ENCODE data around the gene BLOC1S5.

BLOC1S5 gene

GRCh38 chr6:8082572-8082953 lies 18.4 kb upstream of the BLOC1S5 start:
- DNase-seq (ENCODE audit: low read depth in 2 of 2, low spot score in 1 of 2), result no peak

- DNase-seq (ENCODE audit: low read depth in 2 of 2, low spot score in 1 of 2), result no peak
These were observed 16.4 kb upstream of the BLOC1S5 start for GRCh38 chr6:8080362-8081151.

DNA sequence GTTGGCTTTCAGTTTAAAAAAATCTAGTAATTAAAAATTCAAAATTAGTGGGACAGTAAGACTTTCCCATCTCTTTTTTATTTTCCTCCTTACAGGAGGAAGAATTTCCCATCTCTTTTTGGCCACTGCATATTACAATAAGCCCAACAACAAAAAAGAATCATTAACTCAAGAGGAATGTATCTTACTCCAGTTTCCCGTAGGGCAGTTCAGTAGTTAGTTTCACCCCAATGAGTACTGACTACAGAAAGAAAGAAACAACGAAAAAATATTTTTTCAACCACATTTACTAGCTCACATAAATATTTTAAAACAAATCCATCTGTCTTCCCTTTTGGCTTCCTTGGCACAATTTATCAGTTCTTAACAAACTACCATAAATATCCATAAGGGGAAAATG lies 14.9 kb upstream of the BLOC1S5 start:
- DNase-seq (ENCODE audit: low read depth in 2 of 2, low spot score in 1 of 2), result no peak

- no peak for DNase-seq (ENCODE audit: low read depth in 2 of 2, low spot score in 1 of 2)
These were observed 13.8 kb upstream of the BLOC1S5 start for GRCh38 chr6:8077991-8078390.

GRCh38 chr6:8075704-8076103 lies 11.5 kb upstream of the BLOC1S5 start:
- no peak for DNase-seq (ENCODE audit: low read depth in 2 of 2, low spot score in 1 of 2)

DNA sequence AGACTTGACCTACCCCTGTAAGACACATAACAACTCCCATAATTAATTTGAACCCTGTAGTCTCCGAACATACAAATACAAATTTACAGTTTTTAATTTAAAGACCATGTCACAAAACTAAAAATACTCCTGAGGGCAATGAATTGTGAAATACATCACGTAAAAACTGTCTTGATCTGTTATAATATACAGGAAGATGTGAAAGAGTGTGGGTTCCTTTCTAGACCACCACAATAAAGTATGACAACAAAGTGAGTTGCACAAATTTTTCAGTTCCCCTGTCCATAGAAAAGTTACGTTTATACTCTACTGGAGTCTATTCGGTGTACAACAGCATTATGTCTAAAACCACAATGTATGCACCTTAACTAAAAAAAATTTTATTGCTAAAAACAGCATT lies 11.0 kb upstream of the BLOC1S5 start:
- DNase-seq (ENCODE audit: low read depth in 2 of 2, low spot score in 1 of 2), result no peak

DNA sequence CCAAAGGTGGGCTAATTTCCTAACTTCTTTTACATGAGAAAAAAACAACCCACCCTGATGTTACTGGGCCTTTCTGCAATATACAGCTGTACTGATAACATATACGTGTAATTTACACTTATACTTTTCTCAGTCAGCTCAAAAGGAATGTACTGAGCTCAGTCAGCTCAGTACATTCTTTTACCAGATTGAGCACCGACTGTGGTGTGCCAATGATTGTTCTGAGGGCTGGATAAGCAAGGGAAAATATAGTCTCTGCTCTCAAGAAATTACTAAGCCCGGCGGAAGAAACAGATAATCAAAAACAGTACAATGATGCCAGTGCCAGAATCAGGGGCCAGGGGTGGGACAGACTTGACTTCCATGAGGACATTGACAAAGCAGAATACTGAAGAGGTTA lies 10.0 kb upstream of the BLOC1S5 start:
- DNase-seq (ENCODE audit: low read depth in 2 of 2, low spot score in 1 of 2), result no peak

- DNase-seq (ENCODE audit: low read depth in 2 of 2, low spot score in 1 of 2), result no peak
These were observed 9.6 kb upstream of the BLOC1S5 start for GRCh38 chr6:8073758-8074157.

DNA sequence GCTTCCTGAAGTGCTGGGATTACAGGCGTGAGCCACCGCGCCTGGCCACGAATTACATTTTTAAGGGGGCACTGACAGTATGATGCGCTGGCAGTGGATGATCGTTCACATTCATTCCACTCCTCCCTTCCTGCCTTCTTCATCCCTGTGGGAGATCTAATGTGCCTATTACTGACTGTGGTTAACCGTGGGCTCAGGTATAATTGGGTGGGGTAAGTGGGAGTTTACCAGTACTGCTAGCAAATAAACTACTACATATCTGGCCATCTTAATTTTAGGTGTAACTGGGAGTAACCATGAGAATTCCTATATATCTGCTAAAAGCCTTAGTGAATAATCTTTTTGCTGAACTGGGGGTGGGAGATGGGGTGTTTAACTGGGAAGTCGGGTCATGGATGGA lies 6.5 kb upstream of the BLOC1S5 start:
- no peak for DNase-seq (ENCODE audit: low read depth in 2 of 2, low spot score in 1 of 2)

DNA sequence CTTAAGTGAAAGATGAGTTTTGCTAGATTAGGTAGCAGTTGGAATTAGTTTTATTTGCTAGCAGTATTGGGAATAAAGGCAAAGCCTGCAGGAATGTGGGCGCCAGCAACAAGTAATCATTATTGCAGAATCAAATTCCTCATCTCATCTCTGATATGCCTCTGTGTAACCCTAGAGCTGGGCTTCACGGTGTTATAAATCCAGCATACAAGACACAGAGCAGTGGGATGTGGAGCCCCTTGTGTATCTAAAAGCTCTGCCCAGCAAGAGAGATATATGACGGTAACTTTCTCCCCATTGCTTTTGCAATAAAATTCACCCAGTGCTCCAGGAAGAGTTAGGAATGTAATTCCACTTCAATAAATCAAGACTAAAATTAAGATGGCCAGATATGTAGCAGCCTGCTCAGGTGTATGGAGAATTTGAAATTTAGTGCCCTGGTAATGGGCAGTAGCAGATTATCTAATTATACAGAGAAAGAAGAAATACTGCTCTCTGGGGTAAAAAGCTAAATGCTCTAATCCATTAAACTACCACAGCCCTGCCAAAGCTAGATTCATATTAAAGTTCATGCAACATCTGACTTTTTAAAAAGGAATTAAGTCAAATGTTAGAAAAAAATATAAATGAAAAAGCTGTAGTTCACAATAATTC lies 5.6 kb upstream of the BLOC1S5 start:
- no peak for DNase-seq (ENCODE audit: low read depth in 2 of 2, low spot score in 1 of 2)

DNA sequence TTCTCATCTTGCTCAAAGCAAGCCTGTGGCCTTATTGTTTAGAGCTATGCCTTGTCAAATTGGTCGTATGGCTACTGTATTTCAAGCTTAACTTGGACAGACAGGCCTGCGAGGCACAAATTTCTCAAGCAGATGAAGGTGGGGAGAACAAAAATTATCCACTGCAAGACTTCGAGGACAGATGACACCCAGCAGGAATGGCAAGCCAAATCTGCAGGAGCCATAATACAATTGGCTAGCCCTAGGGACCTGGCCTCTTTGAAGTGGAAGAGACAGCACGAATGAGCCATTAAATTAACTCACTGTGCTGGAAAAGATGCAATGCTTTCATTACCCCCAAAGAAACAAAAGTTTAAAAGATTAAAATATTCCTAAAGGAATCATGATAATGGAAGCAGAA lies 5.0 kb upstream of the BLOC1S5 start:
- no peak for DNase-seq (ENCODE audit: low read depth in 2 of 2, low spot score in 1 of 2)

GRCh38 chr6:8066108-8066507 lies 1.9 kb upstream of the BLOC1S5 start:
- DNase-seq (ENCODE audit: low read depth in 2 of 2, low spot score in 1 of 2), result no peak

- DNase-seq (ENCODE audit: low read depth in 2 of 2, low spot score in 1 of 2), result no peak
These were observed 1.3 kb upstream of the BLOC1S5 start for GRCh38 chr6:8065519-8065911.

- DNase-seq (ENCODE audit: low read depth in 2 of 2, low spot score in 1 of 2), result no peak
These were observed 689 bp upstream of the BLOC1S5 start for GRCh38 chr6:8064638-8065518.

GRCh38 chr6:8061736-8062135 lies 2.5 kb downstream of the BLOC1S5 start:
- no peak for DNase-seq (ENCODE audit: low read depth in 2 of 2, low spot score in 1 of 2)

DNA sequence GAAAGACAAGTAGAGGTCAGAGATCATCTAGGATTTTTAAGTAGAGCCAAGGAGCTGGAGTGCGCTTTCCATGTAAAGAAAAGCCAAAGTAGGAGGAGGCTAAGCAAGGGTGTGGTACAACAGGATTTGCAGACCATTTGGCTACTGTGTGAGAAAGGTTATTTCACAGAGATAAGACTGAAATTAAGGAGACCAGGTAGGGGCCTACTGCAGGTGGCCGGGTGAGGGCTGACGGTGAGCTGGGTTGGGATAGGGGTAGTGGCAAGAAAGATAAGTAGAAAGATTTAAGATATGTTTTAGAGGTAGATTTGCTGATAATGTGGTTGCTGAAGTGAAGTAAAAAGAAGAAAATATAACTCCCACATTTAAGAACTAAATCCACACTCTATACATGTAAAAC lies 3.8 kb downstream of the BLOC1S5 start:
- DNase-seq (ENCODE audit: low read depth in 2 of 2, low spot score in 1 of 2), result no peak

- DNase-seq (ENCODE audit: low read depth in 2 of 2, low spot score in 1 of 2), result no peak
These were observed 5.1 kb downstream of the BLOC1S5 start for GRCh38 chr6:8059129-8059528.

GRCh38 chr6:8057793-8058192 lies 6.4 kb downstream of the BLOC1S5 start:
- no peak for DNase-seq (ENCODE audit: low read depth in 2 of 2, low spot score in 1 of 2)

- no peak for DNase-seq (ENCODE audit: low read depth in 2 of 2, low spot score in 1 of 2)
These were observed 6.9 kb downstream of the BLOC1S5 start for GRCh38 chr6:8057263-8057662.

DNA sequence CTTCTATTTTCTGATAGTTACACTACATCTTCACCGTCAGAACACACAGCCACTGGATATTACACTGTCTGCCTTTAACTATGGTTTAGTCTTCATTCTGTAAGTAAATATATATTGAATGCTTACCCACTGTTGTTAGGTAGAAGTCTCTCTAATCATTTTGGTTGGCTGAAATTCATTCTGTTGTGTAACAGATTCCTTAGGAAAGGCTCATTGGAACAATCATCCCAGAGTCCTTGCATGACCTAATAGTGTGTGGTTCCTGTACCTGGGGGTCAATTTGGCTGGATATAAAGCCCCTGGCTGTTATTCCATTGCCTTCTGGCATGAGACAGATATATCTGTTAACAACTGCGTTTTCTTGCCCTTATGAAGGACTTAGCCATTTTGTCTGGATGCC lies 9.9 kb downstream of the BLOC1S5 start:
- DNase-seq (ENCODE audit: low read depth in 2 of 2, low spot score in 1 of 2), result no peak

DNA sequence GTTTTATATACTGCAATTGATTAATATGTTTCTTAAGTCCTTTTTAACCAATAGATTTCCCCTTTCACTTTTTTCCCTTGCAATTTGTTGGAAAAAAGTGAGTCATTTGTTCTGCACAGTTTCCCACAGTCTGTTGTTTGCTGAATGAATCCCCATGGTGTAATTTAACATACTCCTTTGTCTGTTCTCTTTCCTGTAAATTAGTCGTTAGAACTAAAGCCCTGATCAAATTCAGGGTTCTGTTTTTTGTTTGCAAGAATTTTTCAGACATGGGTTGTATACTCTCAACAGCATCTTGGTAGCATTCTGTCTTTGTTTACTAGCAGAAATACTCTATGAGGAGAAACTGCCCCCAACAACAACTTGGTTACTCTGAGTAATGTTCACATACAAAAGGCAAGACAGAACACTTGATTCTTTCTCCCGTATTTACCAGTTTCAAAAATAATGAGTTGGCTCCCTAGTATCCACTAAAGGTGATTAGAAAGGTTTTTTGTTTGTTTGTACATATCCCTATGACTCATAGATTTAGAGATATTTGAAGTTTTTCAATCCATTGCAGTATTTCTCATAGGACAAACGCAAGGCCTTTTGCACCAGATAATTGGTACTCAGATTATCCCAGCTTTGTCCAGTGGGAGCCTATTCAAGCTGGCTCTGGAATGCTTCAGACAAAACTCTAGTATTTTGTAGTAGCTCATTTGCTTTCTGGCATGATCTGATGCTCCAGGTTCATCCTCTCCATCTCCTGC lies 16.5 kb downstream of the BLOC1S5 start:
- DNase-seq (ENCODE audit: low read depth in 2 of 2, low spot score in 1 of 2), result no peak
